Common myeloid progenitor, CD34-positive (primary cell): Measurements from ENCODE around the gene SORT1.
"Not testable (repeated sequence)": the region's sequence is repeated elsewhere in the genome, so short reads cannot be mapped to it uniquely, and the experiment has no call there.

Experiments used
- CTCF ChIA-PET: fragments of 350-600 bp; sonication (Branson Sonifier 250); formaldehyde crosslinking; loops from one replicate; lab custom pipeline; 2021; ENCODE audit warnings: antibody characterized with exemption; lab: Charles Lee
- POLR2A ChIA-PET: fragments of 350-600 bp; sonication (Branson Sonifier 250); formaldehyde crosslinking; loops from one replicate; lab custom pipeline; 2021; ENCODE audit warnings: antibody characterized with exemption; lab: Charles Lee
- DNase-seq, 3 donors: peaks; one replicate each; pipeline versions ENCODE4 v3.0.0 to v3.0.0-alpha.2; 2013
- H3K27ac ChIP-seq, 2 experiments: 1 replicate in 1 of 2; 2 replicates in 1 of 2; pipeline ENCODE4 v1.7.0; 2013; ENCODE audit warnings: inconsistent platforms in 2 of 2, low read length in 2 of 2, mild to moderate bottlenecking in 2 of 2, low read depth in 1 of 2, moderate library complexity in 1 of 2; ENCODE audit not compliant: severe bottlenecking in 2 of 2, insufficient read depth in 1 of 2, poor library complexity in 1 of 2
- H3K27me3 ChIP-seq, 5 experiments: replicated peaks in 2 of 5; 1 replicate in 3 of 5; 2 replicates in 2 of 5; pipeline versions ENCODE4 v1.6.1 to v1.7.0; 2013; ENCODE audit warnings: low read length in 4 of 5, mild to moderate bottlenecking in 2 of 5, moderate library complexity in 2 of 5, inconsistent platforms in 1 of 5; ENCODE audit not compliant: insufficient read depth in 5 of 5, control insufficient read depth in 4 of 5
- H3K36me3 ChIP-seq, 4 experiments: 1 replicate in 2 of 4; 2 replicates in 2 of 4; pipeline versions ENCODE4 v1.6.1 to v1.7.0; 2013; ENCODE audit warnings: low read length in 3 of 4, control low read depth in 1 of 4, mild to moderate bottlenecking in 1 of 4; ENCODE audit not compliant: control insufficient read depth in 4 of 4, insufficient read depth in 4 of 4
- H3K4me1 ChIP-seq, 4 experiments: 1 replicate in 3 of 4; 2 replicates in 1 of 4; pipeline versions ENCODE4 v1.6.1 to v1.7.1; 2013; ENCODE audit warnings: low read length in 3 of 4, mild to moderate bottlenecking in 3 of 4, control low read depth in 1 of 4, inconsistent platforms in 1 of 4, moderate library complexity in 1 of 4; ENCODE audit not compliant: control insufficient read depth in 4 of 4, insufficient read depth in 4 of 4; ENCODE audit errors: control extremely low read depth in 1 of 4
- H3K4me3 ChIP-seq, 7 experiments: 1 replicate in 4 of 7; 2 replicates in 3 of 7; pipeline versions ENCODE4 v1.5.1 to v1.7.0; 2013; ENCODE audit warnings: mild to moderate bottlenecking in 7 of 7, low read length in 6 of 7, moderate library complexity in 6 of 7, inconsistent platforms in 2 of 7, low read depth in 2 of 7, control low read depth in 1 of 7; ENCODE audit not compliant: insufficient read depth in 4 of 7, control insufficient read depth in 1 of 7; ENCODE audit errors: extremely low read depth in 1 of 7
- H3K9me3 ChIP-seq, 5 experiments: 1 replicate in 4 of 5; 2 replicates in 1 of 5; pipeline versions ENCODE4 v1.6.1 to v1.7.1; 2013; ENCODE audit warnings: low read length in 4 of 5, mild to moderate bottlenecking in 2 of 5, inconsistent platforms in 1 of 5, low read depth in 1 of 5, moderate library complexity in 1 of 5; ENCODE audit not compliant: control insufficient read depth in 4 of 5, insufficient read depth in 2 of 5; ENCODE audit errors: control extremely low read depth in 1 of 5
- WGBS: methylation state at CpG from one replicate; pipeline ENCODE4 v1.1.5; 2013; ENCODE audit not compliant: insufficient coverage; 5-methylcytosine and 5-hydroxymethylcytosine counted together

SORT1 gene

DNA sequence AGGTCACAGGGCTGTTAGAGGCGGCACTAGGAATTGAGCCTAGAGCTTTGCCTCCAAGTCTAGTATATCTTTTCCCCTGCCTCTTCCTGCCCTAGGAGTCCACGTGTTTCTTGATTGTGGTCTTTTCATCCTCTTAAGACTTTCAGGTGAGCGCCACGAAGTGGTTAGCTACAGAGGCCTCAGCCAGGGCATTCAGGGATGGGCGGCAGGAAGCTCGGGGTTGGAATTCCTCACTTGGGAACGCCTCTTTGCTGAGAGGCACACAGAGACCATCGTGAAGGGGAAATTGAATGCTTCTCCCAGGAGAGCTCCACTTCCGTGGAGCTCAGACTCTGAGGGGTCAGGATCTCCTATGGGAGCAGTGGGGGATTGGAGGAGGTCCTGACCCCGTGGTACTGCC is 91.7 kb downstream of the SORT1 start:
- POLR2A ChIA-PET, DNase-seq, H3K27ac ChIP-seq, H3K36me3 ChIP-seq, H3K4me3 ChIP-seq, H3K9me3 ChIP-seq: not testable (repeated sequence)
- Histone ChIP-seq H3K4me1 (peaks cover 0 to 16% (median 4%) of the 10 kb centered on the region in 4 experiments), H3K27me3 (peaks cover 0 to 18% (median 2%) of the 10 kb centered on the region in 5 experiments)
- CTCF ChIA-PET: interaction anchor here (0.5 to 2.5 kb wide), 4 partner anchors 16 to 134 kb away, joined by 3 to 8 read pairs (median 3); no protein-coding TSS in a partner anchor
- 97% methylated on average over 5 of the region's 10 CpGs for WGBS

DNA sequence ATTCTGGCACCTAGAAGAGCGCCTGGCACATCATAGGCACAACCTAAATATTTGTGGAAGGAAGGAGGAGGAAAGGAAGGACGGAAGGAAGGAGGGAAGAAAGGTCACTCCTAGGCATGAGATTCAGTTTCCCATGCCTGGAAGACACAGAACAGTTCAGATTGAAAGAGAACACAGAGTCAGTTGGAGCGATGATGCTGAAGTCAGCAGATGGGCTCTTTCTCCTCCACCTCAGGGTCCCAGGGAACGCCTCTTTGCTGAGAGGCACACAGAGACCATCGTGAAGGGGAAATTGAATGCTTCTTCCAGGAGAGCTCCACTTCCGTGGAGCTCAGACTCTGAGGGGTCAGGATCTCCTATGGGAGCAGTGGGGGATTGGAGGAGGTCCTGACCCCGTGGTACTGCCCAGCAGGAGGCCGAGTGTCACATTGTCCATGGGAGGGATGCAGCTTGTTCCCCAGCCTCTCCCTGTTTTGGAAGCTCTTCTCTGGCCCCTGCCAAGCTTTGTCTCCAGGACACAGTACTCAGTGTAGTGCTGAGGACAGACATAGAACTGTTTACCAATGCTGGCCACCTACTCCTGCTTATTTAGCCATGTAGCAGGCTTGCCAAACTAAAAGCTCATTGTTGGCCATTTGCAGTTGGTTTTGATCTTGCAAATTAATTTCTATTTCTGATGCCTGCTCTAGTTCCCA is 93.3 kb downstream of the SORT1 start:
- Histone ChIP-seq H3K4me3 (no peak overlapping the region), H3K9me3 (no peaks in the 10 kb centered on the region), H3K27me3 (peaks cover 0 to 31% (median 2%) of the 10 kb centered on the region in 5 experiments), H3K36me3 (no peaks in the 10 kb centered on the region), H3K27ac (no peak overlapping the region), H3K4me1 (peaks cover 0 to 16% (median 4%) of the 10 kb centered on the region in 4 experiments)
- CTCF ChIA-PET: interaction anchor here (1.1 to 2.5 kb wide), 3 partner anchors 22 to 40 kb away, joined by 3 to 8 read pairs (median 7); partner anchors contain the start of gene PSRC1
- no peak for DNase-seq
- WGBS: 86% methylated on average over 2 of the region's 8 CpGs
- POLR2A ChIA-PET: no interaction called here

DNA sequence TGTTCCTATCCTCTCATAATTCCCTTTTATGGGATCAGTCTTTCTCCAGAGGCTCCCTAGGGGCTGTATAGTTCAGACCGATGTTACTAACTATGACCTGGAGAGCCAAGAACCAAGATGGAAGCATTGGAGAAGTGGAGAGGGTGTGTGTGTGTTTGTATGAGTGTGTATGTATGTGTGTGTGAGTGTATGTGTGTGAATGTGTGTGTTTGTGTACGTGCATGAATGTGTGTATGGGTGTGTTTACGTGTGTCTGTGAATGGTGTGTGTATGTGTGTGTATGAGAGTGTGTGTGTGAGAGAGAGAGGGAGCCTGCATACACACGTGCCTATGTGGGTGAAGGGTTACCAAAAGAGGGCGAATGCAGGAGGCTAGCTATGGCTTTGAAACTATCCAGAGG is 95.8 kb downstream of the SORT1 start:
- ChIA-PET CTCF (no interaction called here), POLR2A (no interaction called here)
- Histone ChIP-seq H3K4me3 (no peak overlapping the region), H3K4me1 (peaks cover 0 to 3% (median 0%) of the 10 kb centered on the region in 4 experiments), H3K36me3 (no peaks in the 10 kb centered on the region), H3K27me3 (peaks cover 0 to 33% (median 2%) of the 10 kb centered on the region in 5 experiments), H3K9me3 (no peaks in the 10 kb centered on the region), H3K27ac (no peak overlapping the region)
- WGBS: 100% methylated on average over 5 of the region's 5 CpGs
- no peak for DNase-seq

DNA sequence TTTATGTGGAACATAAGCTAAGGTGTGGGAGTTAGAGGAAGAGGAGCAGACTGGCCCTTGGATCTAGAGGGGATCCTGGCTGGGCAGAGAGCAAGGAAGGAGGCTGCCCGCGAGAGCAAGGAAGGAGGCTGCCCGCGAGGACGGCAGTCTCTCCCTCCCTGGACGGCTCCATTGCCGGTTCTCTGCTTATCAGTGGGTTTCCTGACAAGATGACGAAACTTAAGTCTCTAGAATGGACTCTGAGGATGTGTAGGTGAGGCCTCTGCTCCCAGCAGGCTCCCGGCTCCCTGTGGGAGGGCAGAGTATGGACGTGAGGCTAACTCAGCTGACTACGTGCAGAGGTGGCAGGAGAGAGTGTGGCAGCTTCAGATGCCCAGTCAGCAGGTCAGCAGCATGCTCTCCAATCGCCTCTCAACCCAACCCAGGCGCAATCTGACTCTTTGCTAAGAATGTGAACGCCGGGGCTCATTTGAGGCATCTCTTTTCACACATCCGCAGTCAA is 97.0 kb downstream of the SORT1 start:
- no peak overlapping the region for H3K4me3 ChIP-seq
- 82% methylated on average over 10 of the region's 16 CpGs for WGBS
- peaks cover 0 to 33% (median 2%) of the 10 kb centered on the region in 5 experiments for H3K27me3 ChIP-seq
- H3K36me3 ChIP-seq: no peaks in the 10 kb centered on the region
- DNase-seq: no peak
- H3K9me3 ChIP-seq: no peaks in the 10 kb centered on the region
- H3K27ac ChIP-seq: no peak overlapping the region
- ChIA-PET POLR2A (no interaction called here), CTCF (no interaction called here)
- H3K4me1 ChIP-seq: no peaks in the 10 kb centered on the region

DNA sequence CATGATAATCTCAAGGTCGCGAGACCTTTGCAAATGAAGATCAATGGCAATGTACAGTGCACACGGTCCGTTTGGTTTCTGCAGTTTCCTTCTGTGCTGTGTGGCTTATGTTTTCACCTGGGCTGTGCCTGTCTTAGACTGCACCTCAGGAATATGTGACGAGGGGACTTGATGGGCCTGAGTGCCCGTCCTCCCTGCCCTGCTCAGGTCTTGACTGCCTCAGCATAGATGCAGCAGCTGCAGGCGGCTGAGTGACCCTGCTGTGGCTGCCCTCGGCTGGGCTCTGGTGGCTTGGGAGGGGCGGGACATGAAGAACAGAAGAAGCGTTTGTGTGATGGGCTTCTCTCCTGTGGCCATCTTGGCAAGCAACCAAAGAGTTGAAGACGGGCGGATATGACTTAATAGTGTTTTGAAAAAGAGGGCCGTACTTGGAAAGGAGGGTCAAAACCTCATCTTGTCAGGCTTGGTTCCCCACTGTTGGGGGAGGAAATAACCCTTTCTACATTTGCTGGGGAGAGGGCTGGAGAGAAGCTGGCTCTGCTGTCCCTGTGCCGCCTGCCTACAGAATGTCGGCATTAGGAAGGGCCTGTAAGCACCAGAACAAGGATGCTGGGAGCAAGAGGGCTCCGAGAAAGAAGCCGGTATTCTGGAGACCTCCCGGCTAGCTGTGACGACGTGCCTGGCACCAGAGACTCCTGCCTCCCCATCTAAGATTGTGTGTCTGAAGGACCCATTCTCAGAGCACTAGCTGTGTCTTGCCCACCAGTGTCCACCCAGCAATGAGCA is 98.0 kb downstream of the SORT1 start:
- 93% methylated on average over 18 of the region's 20 CpGs for WGBS
- DNase-seq: no peak
- Histone ChIP-seq H3K4me1 (peaks cover 0 to 3% (median under 1%) of the 10 kb centered on the region in 4 experiments), H3K36me3 (no peaks in the 10 kb centered on the region), H3K27ac (no peak overlapping the region), H3K9me3 (no peaks in the 10 kb centered on the region), H3K4me3 (no peak overlapping the region), H3K27me3 (peaks cover 0 to 36% (median 2%) of the 10 kb centered on the region in 5 experiments)
- ChIA-PET CTCF (no interaction called here), POLR2A (no interaction called here)

DNA sequence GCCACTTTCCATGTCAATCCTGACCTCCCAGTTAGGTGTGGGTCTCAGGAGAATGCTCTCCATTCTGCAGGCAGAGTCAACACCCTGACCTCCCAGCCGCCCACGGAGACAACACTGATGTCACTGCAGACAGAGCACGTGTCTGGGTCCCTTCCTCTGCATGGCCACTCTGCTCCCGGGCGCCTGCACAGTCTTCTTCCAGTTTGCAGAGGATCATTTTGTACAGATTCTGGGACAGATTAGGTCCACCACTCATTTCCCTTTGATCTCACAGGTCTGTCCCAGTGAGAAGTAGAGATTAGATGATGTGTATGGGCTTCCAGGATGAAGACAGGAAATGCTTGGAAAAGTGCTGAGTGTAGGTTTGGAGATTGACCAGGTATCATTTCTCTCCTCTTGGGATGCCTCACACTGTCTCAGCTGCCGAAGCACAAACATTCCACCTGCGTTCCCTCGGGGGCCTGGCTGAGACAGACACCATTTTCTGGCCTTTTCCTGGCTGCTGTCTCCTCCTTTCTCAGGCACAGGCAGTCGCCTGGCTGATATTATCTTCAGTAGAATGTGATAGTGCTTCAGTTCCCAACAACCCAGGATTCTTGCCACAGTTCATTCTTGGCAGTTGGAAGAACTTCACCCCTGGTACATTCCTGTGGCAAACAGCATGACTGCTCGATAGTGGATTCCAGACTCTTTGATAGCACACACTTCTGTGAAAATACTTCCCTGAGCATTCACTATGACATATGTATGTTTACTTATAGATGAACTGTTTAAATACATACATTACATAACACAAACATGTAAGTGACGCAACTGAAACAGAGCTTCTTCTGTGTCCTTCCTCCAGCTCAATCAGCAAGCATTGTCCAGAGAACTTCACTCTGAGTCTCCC is 98.8 kb downstream of the SORT1 start:
- H3K4me3 ChIP-seq: no peak overlapping the region
- CTCF ChIA-PET: no interaction called here
- peaks cover 0 to 6% (median 2%) of the 10 kb centered on the region in 4 experiments for H3K4me1 ChIP-seq
- peaks cover 0 to 30% (median 2%) of the 10 kb centered on the region in 5 experiments for H3K27me3 ChIP-seq
- DNase-seq: no peak
- WGBS: 90% methylated on average over 9 of the region's 11 CpGs
- H3K9me3 ChIP-seq: no peaks in the 10 kb centered on the region
- POLR2A ChIA-PET: no interaction called here
- H3K36me3 ChIP-seq: no peaks in the 10 kb centered on the region
- H3K27ac ChIP-seq: no peak overlapping the region
